Measurements from ENCODE around the gene JAKMIP3. TPM values are rescaled to one million over a fixed set of nuclear protein-coding genes. Genes with fewer than 3 reads are reported as not detected.

JAKMIP3 gene
- total RNA-seq, 4 donors from 2014 or later: 0.04 to 0.19 (median 0.13) TPM; not detected in 1

- no peak for TF ChIP-seq CTCF (IDR thresholded peaks at IDR 0.05)
- TF ChIP-seq POLR2A (IDR thresholded peaks at IDR 0.05): no peak
- DNase-seq: no peak
- H3K4me3 ChIP-seq: no peak overlapping the region
- 73 to 89% methylated on average over 8 to 14 of the region's 15 CpGs for WGBS, 2 donors
- no peaks in the 10 kb centered on the region for H3K36me3 ChIP-seq
- no peak overlapping the region for H3K27ac ChIP-seq
- intact Hi-C loops (cut with DNase I): no loop called here
- H3K27me3 ChIP-seq: peaks cover 0 to 6% (median 0%) of the 10 kb centered on the region in 4 donors
- H3K9me3 ChIP-seq: no peaks in the 10 kb centered on the region
- no peaks in the 10 kb centered on the region for H3K4me1 ChIP-seq
Observed at GRCh38 chr10:132106431-132106830, 40.7 kb downstream of the JAKMIP3 start.

- Histone ChIP-seq H3K36me3 (no peaks in the 10 kb centered on the region), H3K27ac (no peak overlapping the region), H3K9me3 (no peaks in the 10 kb centered on the region), H3K4me1 (no peaks in the 10 kb centered on the region), H3K27me3 (peaks cover 0 to 12% (median 0%) of the 10 kb centered on the region in 4 donors), H3K4me3 (no peak overlapping the region)
- intact Hi-C loops (cut with DNase I): no loop called here
- 70 to 77% methylated on average over 2 to 17 of the region's 27 CpGs for whole genome bisulfite sequencing, 2 donors
- TF ChIP-seq POLR2A (IDR thresholded peaks at IDR 0.05) (no peak), CTCF (IDR thresholded peaks at IDR 0.05) (no peak)
- DNase-seq: no peak
Observed at GRCh38 chr10:132107186-132107948, 41.6 kb downstream of the JAKMIP3 start.

GRCh38 chr10:132107949-132108877, 42.5 kb downstream of the JAKMIP3 start:
- intact Hi-C loops (cut with DNase I): no loop called here
- Histone ChIP-seq H3K27me3 (peaks cover 0 to 15% (median 0%) of the 10 kb centered on the region in 4 donors), H3K27ac (no peak overlapping the region), H3K9me3 (no peaks in the 10 kb centered on the region), H3K36me3 (no peaks in the 10 kb centered on the region), H3K4me1 (no peaks in the 10 kb centered on the region), H3K4me3 (no peak overlapping the region)
- TF ChIP-seq POLR2A (IDR thresholded peaks at IDR 0.05) (no peak), CTCF (IDR thresholded peaks at IDR 0.05) (no peak)
- 75 to 82% methylated on average over 8 of the region's 13 CpGs for WGBS, 2 donors
- no peak for DNase-seq

- peaks cover 0 to 17% (median 0%) of the 10 kb centered on the region in 4 donors for H3K27me3 ChIP-seq
- no peaks in the 10 kb centered on the region for H3K36me3 ChIP-seq
- H3K9me3 ChIP-seq: no peaks in the 10 kb centered on the region
- no peaks in the 10 kb centered on the region for H3K4me1 ChIP-seq
- WGBS, 2 donors: 77 to 79% methylated on average over 17 of the region's 19 CpGs
- no peak overlapping the region for H3K4me3 ChIP-seq
- TF ChIP-seq POLR2A (IDR thresholded peaks at IDR 0.05) (no peak), CTCF (IDR thresholded peaks at IDR 0.05) (no peak)
- intact Hi-C loops (cut with DNase I): no loop called here
- H3K27ac ChIP-seq: no peak overlapping the region
- no peak for DNase-seq
Observed at GRCh38 chr10:132109341-132110110, 43.8 kb downstream of the JAKMIP3 start.

All from esophagus squamous epithelium (tissue), 5 donors.